Osteocyte (in vitro differentiated cells): ENCODE measurements around the gene WNT3A. TPM values are rescaled to one million over a fixed set of nuclear protein-coding genes. Genes with fewer than 3 reads are reported as not detected.

Experiments used
- DNase-seq: peaks from one replicate; pipeline ENCODE4 v3.0.0; 2021; ENCODE audit warnings: mixed read lengths; ENCODE audit not compliant: unreplicated experiment; ENCODE audit errors: extremely low spot score
- H3K27ac Mint-ChIP-seq: one replicate; pipeline ENCODE4 v1.8.0; 2021; ENCODE audit warnings: mild to moderate bottlenecking, mixed read lengths; ENCODE audit not compliant: unreplicated experiment
- H3K27me3 Mint-ChIP-seq: one replicate; pipeline ENCODE4 v1.8.0; 2021; ENCODE audit warnings: mixed read lengths; ENCODE audit not compliant: unreplicated experiment
- H3K36me3 Mint-ChIP-seq: one replicate; pipeline ENCODE4 v1.8.0; 2021; ENCODE audit warnings: mixed read lengths; ENCODE audit not compliant: unreplicated experiment
- H3K4me1 Mint-ChIP-seq: one replicate; pipeline ENCODE4 v1.8.0; 2021; ENCODE audit warnings: mixed read lengths; ENCODE audit not compliant: unreplicated experiment
- H3K4me3 Mint-ChIP-seq: one replicate; pipeline ENCODE4 v1.8.0; 2021; ENCODE audit warnings: mild to moderate bottlenecking, moderate library complexity, mixed read lengths; ENCODE audit not compliant: unreplicated experiment
- H3K9me3 Mint-ChIP-seq: one replicate; pipeline ENCODE4 v1.8.0; 2021; ENCODE audit warnings: mixed read lengths; ENCODE audit not compliant: unreplicated experiment
- total RNA-seq: library from RNA; stranded (reverse); gene quantifications from 2 replicates; pipeline ENCODE4 v1.2.1, GENCODE V29; 2021
- TF ChIP-seq, protein P1 (sequence below): fragments of 200-600 bp; sonication (generic); IDR thresholded peaks from 2 replicates; pipeline ENCODE4 v1.5.0; 2021; ENCODE audit warnings: antibody characterized with exemption, mild to moderate bottlenecking, moderate library complexity

The WNT3A gene
- total RNA-seq, 1 donor from 2014 or later = not detected

- H3K27me3 Mint-ChIP-seq = peaks cover 70% of the 10 kb centered on the region
- H3K27ac Mint-ChIP-seq = no peak overlapping the region
- peaks cover 5% of the 10 kb centered on the region for H3K9me3 Mint-ChIP-seq
- DNase-seq = no peak
- TF ChIP-seq, protein P1, sequence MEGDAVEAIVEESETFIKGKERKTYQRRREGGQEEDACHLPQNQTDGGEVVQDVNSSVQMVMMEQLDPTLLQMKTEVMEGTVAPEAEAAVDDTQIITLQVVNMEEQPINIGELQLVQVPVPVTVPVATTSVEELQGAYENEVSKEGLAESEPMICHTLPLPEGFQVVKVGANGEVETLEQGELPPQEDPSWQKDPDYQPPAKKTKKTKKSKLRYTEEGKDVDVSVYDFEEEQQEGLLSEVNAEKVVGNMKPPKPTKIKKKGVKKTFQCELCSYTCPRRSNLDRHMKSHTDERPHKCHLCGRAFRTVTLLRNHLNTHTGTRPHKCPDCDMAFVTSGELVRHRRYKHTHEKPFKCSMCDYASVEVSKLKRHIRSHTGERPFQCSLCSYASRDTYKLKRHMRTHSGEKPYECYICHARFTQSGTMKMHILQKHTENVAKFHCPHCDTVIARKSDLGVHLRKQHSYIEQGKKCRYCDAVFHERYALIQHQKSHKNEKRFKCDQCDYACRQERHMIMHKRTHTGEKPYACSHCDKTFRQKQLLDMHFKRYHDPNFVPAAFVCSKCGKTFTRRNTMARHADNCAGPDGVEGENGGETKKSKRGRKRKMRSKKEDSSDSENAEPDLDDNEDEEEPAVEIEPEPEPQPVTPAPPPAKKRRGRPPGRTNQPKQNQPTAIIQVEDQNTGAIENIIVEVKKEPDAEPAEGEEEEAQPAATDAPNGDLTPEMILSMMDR = no peak
- H3K36me3 Mint-ChIP-seq = no peaks in the 10 kb centered on the region
- no peak overlapping the region for H3K4me3 Mint-ChIP-seq
- H3K4me1 Mint-ChIP-seq = peaks cover 10% of the 10 kb centered on the region
These were observed 4.0 kb upstream of the WNT3A start for GRCh38 chr1:228002792-228003191.

- Mint-ChIP-seq H3K4me3 (no peak overlapping the region), H3K4me1 (peaks cover 10% of the 10 kb centered on the region), H3K27ac (no peak overlapping the region), H3K9me3 (no peaks in the 10 kb centered on the region), H3K36me3 (no peaks in the 10 kb centered on the region), H3K27me3 (peaks cover 71% of the 10 kb centered on the region)
- TF ChIP-seq, protein P1 = no peak
- no peak for DNase-seq
These were observed 3.1 kb upstream of the WNT3A start for GRCh38 chr1:228003461-228004330.

- TF ChIP-seq, protein P1 = peak; percentile 35
- H3K36me3 Mint-ChIP-seq = no peaks in the 10 kb centered on the region
- peak; percentile 82 for DNase-seq
- H3K4me3 Mint-ChIP-seq = no peak overlapping the region
- no peaks in the 10 kb centered on the region for H3K9me3 Mint-ChIP-seq
- H3K27me3 Mint-ChIP-seq = peaks cover 74% of the 10 kb centered on the region
- H3K27ac Mint-ChIP-seq = no peak overlapping the region
- H3K4me1 Mint-ChIP-seq = peaks cover 10% of the 10 kb centered on the region
These were observed 2.4 kb upstream of the WNT3A start for GRCh38 chr1:228004331-228004855.

DNA sequence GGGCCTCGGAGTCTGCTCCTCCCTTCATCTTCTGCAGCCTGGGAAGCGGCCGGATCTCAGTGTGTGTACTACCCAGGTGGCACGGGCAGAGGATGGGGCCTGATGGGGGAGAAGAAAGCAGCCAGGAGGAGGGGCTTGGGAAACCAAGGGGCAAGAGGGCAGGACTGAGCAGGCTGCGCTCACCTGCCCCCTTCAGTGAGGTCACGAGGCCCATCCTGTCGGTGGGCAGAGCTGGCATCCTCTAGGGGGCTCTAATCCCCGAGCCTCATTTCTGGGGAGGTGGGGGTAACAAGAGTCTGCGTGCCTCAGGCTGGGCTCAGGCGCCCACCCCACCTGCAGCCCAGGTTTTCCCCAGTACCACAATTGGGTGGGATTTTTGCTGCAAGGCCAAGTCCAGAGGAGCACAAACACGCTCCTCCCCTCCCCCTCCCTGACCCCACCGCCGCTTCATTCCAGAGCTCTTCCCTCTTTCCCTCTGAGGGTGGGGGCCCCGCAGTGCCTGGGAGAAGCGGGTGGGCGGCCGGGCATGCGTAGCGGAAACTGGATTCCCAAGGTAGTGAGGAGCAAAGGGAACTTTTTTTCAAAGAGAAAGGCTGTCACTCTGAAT lies 1.8 kb upstream of the WNT3A start:
- H3K4me3 Mint-ChIP-seq = no peak overlapping the region
- no peaks in the 10 kb centered on the region for H3K36me3 Mint-ChIP-seq
- H3K9me3 Mint-ChIP-seq = no peaks in the 10 kb centered on the region
- H3K4me1 Mint-ChIP-seq = peaks cover 10% of the 10 kb centered on the region
- peaks cover 79% of the 10 kb centered on the region for H3K27me3 Mint-ChIP-seq
- TF ChIP-seq, protein P1 = no peak
- DNase-seq = no peak
- no peak overlapping the region for H3K27ac Mint-ChIP-seq

- Mint-ChIP-seq H3K36me3 (no peaks in the 10 kb centered on the region), H3K27me3 (peaks cover 79% of the 10 kb centered on the region), H3K4me3 (no peak overlapping the region), H3K27ac (no peak overlapping the region), H3K9me3 (no peaks in the 10 kb centered on the region), H3K4me1 (peaks cover 10% of the 10 kb centered on the region)
- peak; percentile 79 for DNase-seq
- TF ChIP-seq, protein P1 = no peak
These were observed 1.2 kb upstream of the WNT3A start for GRCh38 chr1:228005511-228006033.
